MG63 (cell line): ENCODE results near the gene FAM83E. TPM values are rescaled to one million over a fixed set of nuclear protein-coding genes. Genes with fewer than 3 reads are reported as not detected.

Experiments
- DNase-seq: peaks from one replicate; pipeline ENCODE4 v3.0.0-alpha.2; 2020
- H3K27me3 ChIP-seq: fragments of 250-450 bp; sonication (Bioruptor Pico); 2 replicates; pipeline ENCODE4 v1.5.1; 2020; ENCODE audit warnings: mild to moderate bottlenecking, moderate library complexity
- H3K36me3 ChIP-seq: fragments of 250-450 bp; sonication (Bioruptor Pico); 2 replicates; pipeline ENCODE4 v1.5.1; 2020; ENCODE audit warnings: mild to moderate bottlenecking, moderate library complexity
- H3K4me3 ChIP-seq: fragments of 250-450 bp; sonication (Bioruptor Pico); 2 replicates; pipeline ENCODE4 v1.5.1; 2020; ENCODE audit warnings: mild to moderate bottlenecking, moderate library complexity
- H3K9me3 ChIP-seq: fragments of 250-450 bp; sonication (Bioruptor Pico); 2 replicates; pipeline ENCODE4 v1.5.1; 2020; ENCODE audit warnings: mild to moderate bottlenecking, moderate library complexity
- total RNA-seq: library from RNA; depleted of rRNA; stranded (reverse); fragments of >200 nt; shearing (Covaris generic); gene quantifications from 2 replicates; pipeline ENCODE4 v1.2.3, GENCODE V29; 2014; ENCODE audit warnings: low replicate concordance; rRNA removed

FAM83E gene
- total RNA-seq, 1 experiment from 2014 or later, result not detected

DNA sequence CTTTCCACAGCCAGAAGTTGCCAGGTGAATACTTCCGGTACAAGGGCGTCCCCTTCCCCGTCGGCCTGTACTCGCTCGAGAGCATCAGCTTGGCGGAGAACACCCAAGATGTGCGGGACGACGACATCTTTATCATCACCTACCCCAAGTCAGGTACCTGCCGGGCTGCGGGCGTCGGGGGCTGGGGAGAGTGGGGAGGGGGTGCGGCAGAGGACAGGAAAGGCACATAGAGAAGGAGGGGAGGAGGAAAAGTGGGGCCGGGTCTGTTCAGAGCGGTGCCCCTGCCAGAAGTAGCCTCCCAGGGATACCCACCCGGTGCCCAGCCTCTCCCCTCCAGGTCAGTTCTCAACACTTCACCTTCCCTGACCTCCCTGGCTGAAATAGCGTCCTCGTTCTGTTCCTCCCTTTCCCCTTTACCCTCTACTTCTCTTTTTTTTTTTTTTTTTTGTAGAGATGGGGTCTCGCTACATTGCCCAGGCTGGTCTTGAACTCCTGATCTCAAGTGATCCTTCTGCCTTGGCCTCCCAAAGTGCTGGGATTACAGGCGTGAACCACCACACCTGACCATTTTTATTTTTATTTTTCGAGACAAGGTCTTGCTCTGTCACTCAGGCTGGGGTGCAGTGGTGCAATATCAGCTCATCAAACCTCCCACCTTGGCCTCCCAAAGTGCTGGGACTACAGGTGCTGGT lies 38.8 kb downstream of the FAM83E start:
- Histone ChIP-seq H3K36me3 (no peaks in the 10 kb centered on the region), H3K27me3 (no peaks in the 10 kb centered on the region), H3K9me3 (no peaks in the 10 kb centered on the region), H3K4me3 (no peak overlapping the region)
- no peak for DNase-seq

- H3K36me3 ChIP-seq, result no peaks in the 10 kb centered on the region
- H3K4me3 ChIP-seq, result no peak overlapping the region
- no peaks in the 10 kb centered on the region for H3K27me3 ChIP-seq
- DNase-seq, result no peak
- H3K9me3 ChIP-seq, result no peaks in the 10 kb centered on the region
These were observed 41.7 kb downstream of the FAM83E start for GRCh38 chr19:48573163-48573505.

DNA sequence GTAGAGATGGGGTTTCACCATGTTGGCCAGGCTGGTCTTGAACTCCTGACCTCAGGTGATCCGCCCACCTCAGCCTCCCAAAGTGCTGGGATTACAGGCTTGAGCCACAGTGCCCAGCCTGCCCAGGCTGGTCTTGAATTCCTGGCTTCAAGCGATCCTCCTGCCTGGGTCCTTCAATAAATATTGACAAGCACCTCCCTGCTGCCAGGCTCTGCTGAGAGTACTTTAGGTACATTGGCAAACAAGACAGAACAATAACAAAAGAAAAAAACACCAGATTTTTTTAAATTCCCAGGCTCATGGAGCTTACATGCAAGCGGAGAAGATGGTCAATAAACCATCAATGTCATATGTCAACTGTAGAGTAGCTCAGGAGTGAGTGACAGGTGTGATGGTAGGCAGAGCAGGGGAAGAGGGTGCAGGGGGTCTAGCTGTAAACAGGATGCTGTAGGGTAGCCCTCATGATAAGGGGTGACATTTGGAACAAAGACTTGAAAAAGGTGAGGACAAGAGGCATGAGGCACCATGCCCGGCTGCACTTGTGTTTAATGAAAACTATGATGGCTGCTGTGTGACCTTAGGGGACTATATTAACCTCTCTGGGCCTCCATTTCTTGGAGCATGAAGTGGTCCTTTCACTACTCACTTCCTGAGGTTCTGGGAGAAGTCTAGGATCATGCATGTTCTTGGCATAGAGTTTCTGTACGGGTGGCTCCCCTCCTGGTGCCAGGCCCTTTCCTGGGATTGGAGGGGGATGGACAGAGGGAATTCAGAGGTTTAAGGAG lies 43.3 kb downstream of the FAM83E start:
- H3K27me3 ChIP-seq, result no peaks in the 10 kb centered on the region
- no peaks in the 10 kb centered on the region for H3K36me3 ChIP-seq
- no peaks in the 10 kb centered on the region for H3K9me3 ChIP-seq
- DNase-seq, result no peak
- no peak overlapping the region for H3K4me3 ChIP-seq

DNA sequence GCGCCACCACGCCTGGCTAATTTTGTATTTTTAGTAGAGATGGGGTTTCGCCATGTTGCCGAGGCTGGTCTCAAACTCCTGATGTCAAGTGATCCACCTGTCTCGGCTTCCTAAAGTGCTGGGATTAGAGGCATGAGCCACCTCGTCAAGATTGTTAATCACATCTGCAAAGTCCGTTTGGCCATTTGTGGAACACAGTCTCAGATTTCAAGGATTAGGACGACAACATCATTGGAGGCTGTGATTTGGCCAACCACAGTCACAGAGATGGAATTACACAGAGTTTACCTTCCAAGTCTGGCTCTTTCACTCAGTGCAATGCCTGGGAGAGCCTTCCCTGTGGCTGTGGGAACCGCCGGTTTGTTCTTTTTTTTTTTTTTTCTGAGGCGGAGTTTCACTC lies 45.1 kb downstream of the FAM83E start:
- no peaks in the 10 kb centered on the region for H3K36me3 ChIP-seq
- peak; percentile 71 for DNase-seq
- no peak overlapping the region for H3K4me3 ChIP-seq
- no peaks in the 10 kb centered on the region for H3K27me3 ChIP-seq
- no peaks in the 10 kb centered on the region for H3K9me3 ChIP-seq

DNA sequence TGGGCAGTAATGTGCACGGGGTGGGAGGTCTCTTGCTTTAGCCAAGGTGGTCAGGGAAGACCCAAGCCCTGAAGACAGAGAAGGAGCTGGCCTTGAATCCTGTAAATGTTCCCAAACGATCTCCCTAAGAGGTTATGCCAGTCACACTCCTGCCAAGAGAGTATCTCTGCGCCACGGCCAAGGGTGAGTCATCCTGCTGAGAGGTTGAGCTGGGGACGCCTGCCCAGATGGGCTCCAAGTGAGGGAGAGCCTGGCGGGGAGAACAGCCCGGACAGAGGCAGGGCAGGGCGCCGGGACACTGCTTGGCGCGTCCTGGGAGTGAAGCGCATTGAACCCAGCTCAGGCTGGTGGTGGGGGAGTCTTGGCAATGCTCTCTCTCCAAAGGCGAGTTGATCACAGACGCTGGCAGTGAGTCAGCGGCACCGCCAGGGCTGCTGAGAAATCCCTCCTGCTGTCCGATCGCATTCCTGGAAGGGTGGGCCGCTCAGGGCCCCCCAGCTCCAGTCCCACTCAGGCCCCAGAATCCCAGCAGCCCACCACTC lies 46.5 kb downstream of the FAM83E start:
- DNase-seq, result peak; percentile 100
- Histone ChIP-seq H3K4me3 (no peak overlapping the region), H3K27me3 (no peaks in the 10 kb centered on the region), H3K36me3 (no peaks in the 10 kb centered on the region), H3K9me3 (no peaks in the 10 kb centered on the region)

DNA sequence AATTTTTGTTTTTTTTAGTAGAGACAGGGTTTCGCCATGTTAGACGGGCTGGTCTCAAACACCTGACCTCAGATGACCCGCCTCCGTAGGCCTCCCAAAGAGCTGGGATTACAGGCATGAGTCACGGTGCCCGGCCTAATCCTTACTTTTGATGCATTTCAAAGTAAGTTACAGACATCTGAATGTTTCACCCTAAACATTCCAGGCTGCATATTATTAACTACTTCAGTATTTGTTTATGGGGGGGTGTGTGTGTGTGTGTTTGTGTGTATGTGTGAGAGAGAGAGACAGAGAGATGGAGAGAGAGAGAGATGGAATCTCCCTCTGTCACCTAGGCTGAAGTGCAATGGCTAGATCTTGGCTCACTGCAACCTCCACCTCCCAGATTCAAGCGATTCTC lies 49.8 kb downstream of the FAM83E start:
- Histone ChIP-seq H3K36me3 (no peaks in the 10 kb centered on the region), H3K9me3 (no peaks in the 10 kb centered on the region), H3K4me3 (no peak overlapping the region), H3K27me3 (no peaks in the 10 kb centered on the region)
- peak; percentile 93 for DNase-seq

Other genes with a start within 250 kb of the FAM83E start
- 51.3 and 103 TPM in 2 replicates for gene KDELR1, start 223.5 kb downstream of the FAM83E start, total RNA-seq
- 0.03 TPM in 1 of 2 replicates, not detected in the other for gene GRIN2D, start 221.4 kb downstream of the FAM83E start, total RNA-seq
- 86.6 and 138 TPM in 2 replicates for gene GRWD1, start 169.1 kb downstream of the FAM83E start, total RNA-seq
- 0.22 and 0.43 TPM in 2 replicates for gene KCNJ14, start 159.5 kb downstream of the FAM83E start, total RNA-seq
- 84.7 and 163 TPM in 2 replicates for gene CYTH2, start 145.7 kb downstream of the FAM83E start, total RNA-seq
- gene LMTK3, start 103.2 kb downstream of the FAM83E start, total RNA-seq, result not detected in 2 replicates
- gene SULT2B1, start 62.9 kb downstream of the FAM83E start, total RNA-seq, result 0.49 TPM in 1 of 2 replicates, not detected in the other
- not detected in 2 replicates for gene SPACA4, start 8.3 kb downstream of the FAM83E start, total RNA-seq
- gene RPL18, start 4.1 kb upstream of the FAM83E start, total RNA-seq, result 3,057 and 3,727 TPM in 2 replicates
- gene SPHK2, start 4.4 kb upstream of the FAM83E start, total RNA-seq, result 6.7 and 8.6 TPM in 2 replicates
- 9.3 and 14.5 TPM in 2 replicates for gene DBP, start 22.3 kb upstream of the FAM83E start, total RNA-seq
- gene CA11, start 31.1 kb upstream of the FAM83E start, total RNA-seq, result 1.3 TPM in 1 of 2 replicates, not detected in the other
- gene NTN5, start 57.9 kb upstream of the FAM83E start, total RNA-seq, result not detected in 2 replicates
- gene FUT2, start 80.9 kb upstream of the FAM83E start, total RNA-seq, result not detected in 2 replicates
- 0.79 TPM in 1 of 2 replicates, not detected in the other for gene MAMSTR, start 104.6 kb upstream of the FAM83E start, total RNA-seq
- gene RASIP1, start 125.5 kb upstream of the FAM83E start, total RNA-seq, result 0.72 TPM in 1 of 2 replicates, not detected in the other
- not detected in 2 replicates for gene IZUMO1, start 131.8 kb upstream of the FAM83E start, total RNA-seq
- gene FUT1, start 137.6 kb upstream of the FAM83E start, total RNA-seq, result 0.07 and 0.16 TPM in 2 replicates
- not detected in 2 replicates for gene FGF21, start 140.4 kb upstream of the FAM83E start, total RNA-seq
- 21.3 and 59.1 TPM in 2 replicates for gene BCAT2, start 196.0 kb upstream of the FAM83E start, total RNA-seq
- gene HSD17B14, start 221.4 kb upstream of the FAM83E start, total RNA-seq, result not detected in 2 replicates